Measurements from ENCODE around the gene TBX4. TPM values are rescaled to one million over a fixed set of nuclear protein-coding genes. Genes with fewer than 3 reads are reported as not detected.

The TBX4 gene
- total and polyA plus RNA-seq, 2 of the 13 experiments (the other 11 are each of a cell fraction or from before 2014, with no cell fraction given), result 0.11 to 1.1 TPM

- Histone ChIP-seq H3K36me3 (replicated peaks in 1 of 2; ENCODE audit: control insufficient read depth in 1 of 2, insufficient read depth in 2 of 2, low read length in 2 of 2) (no peaks in the 10 kb centered on the region), H3K79me2 (ENCODE audit: insufficient read depth, low read length) (no peaks in the 10 kb centered on the region), H3K4me3 (replicated peaks in 1 of 3; ENCODE audit: insufficient read depth in 1 of 3, low read depth in 2 of 3, low read length in 3 of 3) (no peak overlapping the region), H2AFZ (ENCODE audit: low read length) (peak overlapping the region; percentile 10), H3K27me3 (ENCODE audit: control insufficient read depth in 1 of 2, insufficient read depth in 2 of 2, low read length in 2 of 2) (no peaks in the 10 kb centered on the region), H3K9ac (ENCODE audit: insufficient read depth, low read depth, low read length) (no peak overlapping the region), H3K4me2 (ENCODE audit: low read depth, low read length) (peak overlapping the region; percentile 47), H3K4me1 (ENCODE audit: insufficient read depth, low read length) (peaks cover 15% of the 10 kb centered on the region), H3K27ac (ENCODE audit: extremely low read length, insufficient read depth, low read length) (no peak overlapping the region), H4K20me1 (ENCODE audit: insufficient read depth, low read length) (no peaks in the 10 kb centered on the region), H3K9me3 (ENCODE audit: low read length) (peaks cover 7% of the 10 kb centered on the region; the same call in 1 of the 2 replicates)
- TF ChIP-seq FOXO4 (CRISPR knock-in tag; conservative IDR thresholded peaks at IDR 0.05) (0 out of 2 replicates have a peak, but pooled peaks have one; percentile 66), HHEX (CRISPR knock-in tag; IDR thresholded peaks at IDR 0.05) (no peak)
- ChIA-PET CTCF (ENCODE audit: low intra/inter-chr PET ratio, low total read pairs) (no interaction called here), POLR2A (no interaction called here)
- WGBS (ENCODE audit: low lambda C conversion rate), result 83% methylated on average over 4 of the region's 4 CpGs
- no TSS peak for BruUV-seq (replicated peaks)
- FAIRE-seq (no peak), DNase-seq (ENCODE audit: low spot score) (no peak), ATAC-seq (peak; percentile 28; the same call in 2 of the 3 replicates)
- in situ Hi-C loops (cut with HindIII; ENCODE audit: extremely low pct_ligation_motif_present, low pct_unique_long_range_greater_than_20kb) (no loop called here), intact Hi-C loops (cut with micrococcal nuclease; ENCODE audit: unreplicated experiment) (no loop called here)
Measured at GRCh38 chr17:61442136-61442775, 10.0 kb upstream of the TBX4 start.

GRCh38 chr17:61442878-61443474, 9.2 kb upstream of the TBX4 start:
- ChIA-PET POLR2A (interaction anchor here (1.4 kb wide), 1 partner anchor 16 kb away, joined by 5 read pairs; no protein-coding TSS in a partner anchor), CTCF (ENCODE audit: low intra/inter-chr PET ratio, low total read pairs) (no interaction called here)
- H4K20me1 ChIP-seq (ENCODE audit: insufficient read depth, low read length), result no peaks in the 10 kb centered on the region
- no peaks in the 10 kb centered on the region; the same call in 1 of the 2 replicates for H3K9me3 ChIP-seq (ENCODE audit: low read length)
- 42% methylated on average over 10 of the region's 11 CpGs for WGBS (ENCODE audit: low lambda C conversion rate)
- H3K79me2 ChIP-seq (ENCODE audit: insufficient read depth, low read length), result no peaks in the 10 kb centered on the region
- ATAC-seq (peak; percentile 45), FAIRE-seq (peak; percentile 70), DNase-seq (ENCODE audit: low spot score) (no peak)
- no peaks in the 10 kb centered on the region for H3K36me3 ChIP-seq (replicated peaks in 1 of 2; ENCODE audit: control insufficient read depth in 1 of 2, insufficient read depth in 2 of 2, low read length in 2 of 2)
- peak overlapping the region; percentile 10 for H2AFZ ChIP-seq (ENCODE audit: low read length)
- H3K27me3 ChIP-seq (ENCODE audit: control insufficient read depth in 1 of 2, insufficient read depth in 2 of 2, low read length in 2 of 2), result no peaks in the 10 kb centered on the region
- H3K4me1 ChIP-seq (ENCODE audit: insufficient read depth, low read length), result peaks cover 15% of the 10 kb centered on the region
- H3K4me2 ChIP-seq (ENCODE audit: low read depth, low read length), result peak overlapping the region; percentile 47
- no TSS peak for BruUV-seq (replicated peaks)
- TF ChIP-seq ZFP91 (CRISPR knock-in tag; IDR thresholded peaks at IDR 0.05; ENCODE audit: borderline replicate concordance) (peak; percentile 7; the same call in 1 of the 2 replicates), ZNF567 (CRISPR knock-in tag; IDR thresholded peaks at IDR 0.05; ENCODE audit: borderline replicate concordance) (0 out of 2 replicates have a peak, but pooled peaks have one; percentile 39), PCBP2 (optimal IDR thresholded peaks at IDR 0.05; ENCODE audit: low read depth, low read length, poor library complexity, severe bottlenecking) (no peak), NBN (conservative IDR thresholded peaks at IDR 0.05) (no peak), HNF4G (IDR thresholded peaks at IDR 0.05; ENCODE audit: borderline replicate concordance, low read depth, low read length) (0 out of 2 replicates have a peak, but pooled peaks have one; percentile 17), HNF4G (CRISPR knock-in tag; IDR thresholded peaks at IDR 0.05; ENCODE audit: borderline replicate concordance, low read depth) (no peak), ZNF781 (CRISPR knock-in tag; IDR thresholded peaks at IDR 0.05; ENCODE audit: borderline replicate concordance, not compliant biosample characterization) (no peak), GTF3A (CRISPR knock-in tag; conservative IDR thresholded peaks at IDR 0.05) (no peak), SRY (CRISPR knock-in tag; IDR thresholded peaks at IDR 0.05) (no peak)
- no peak overlapping the region for H3K9ac ChIP-seq (ENCODE audit: insufficient read depth, low read depth, low read length)
- H3K27ac ChIP-seq (ENCODE audit: extremely low read length, insufficient read depth, low read length), result no peak overlapping the region
- intact Hi-C loops (cut with micrococcal nuclease; ENCODE audit: unreplicated experiment) (no loop called here), in situ Hi-C loops (cut with HindIII; ENCODE audit: extremely low pct_ligation_motif_present, low pct_unique_long_range_greater_than_20kb) (no loop called here)
- no peak overlapping the region for H3K4me3 ChIP-seq (replicated peaks in 1 of 3; ENCODE audit: insufficient read depth in 1 of 3, low read depth in 2 of 3, low read length in 3 of 3)

All from HepG2 (cell line).